22Rv1 (cell line): ENCODE results near the gene UQCR10.

Experiments used
- CTCF ChIP-seq: fragments of 450-650 bp; IDR thresholded peaks from 2 replicates; pipeline ENCODE4 v1.5.1; 2017; ENCODE audit warnings: mild to moderate bottlenecking
- ZFX ChIP-seq: fragments of 450-650 bp; IDR thresholded peaks from 2 replicates; pipeline ENCODE4 v1.6.1; 2017; ENCODE audit warnings: antibody characterized with exemption, borderline replicate concordance

GRCh38 chr22:29814003-29814402 is 46.8 kb downstream of the UQCR10 start:
- TF ChIP-seq CTCF (peak; percentile 23; the same call in 1 of the 2 replicates), ZFX (no peak)
